22Rv1 (cell line): Measurements from ENCODE around the gene BMPER.
A peak's percentile ranks its signal among the peaks of the same experiment; 100 is the strongest.

Experiments used
- H3K27ac ChIP-seq: fragments of 450-650 bp; 2 replicates; pipeline ENCODE4 v1.5.1; 2017
- ZFX ChIP-seq: fragments of 450-650 bp; IDR thresholded peaks from 2 replicates; pipeline ENCODE4 v1.6.1; 2017; ENCODE audit warnings: antibody characterized with exemption, borderline replicate concordance
- TF ChIP-seq, protein P1 (sequence below): fragments of 450-650 bp; IDR thresholded peaks from 2 replicates; pipeline ENCODE4 v1.5.1; 2017; ENCODE audit warnings: mild to moderate bottlenecking

Gene BMPER

DNA sequence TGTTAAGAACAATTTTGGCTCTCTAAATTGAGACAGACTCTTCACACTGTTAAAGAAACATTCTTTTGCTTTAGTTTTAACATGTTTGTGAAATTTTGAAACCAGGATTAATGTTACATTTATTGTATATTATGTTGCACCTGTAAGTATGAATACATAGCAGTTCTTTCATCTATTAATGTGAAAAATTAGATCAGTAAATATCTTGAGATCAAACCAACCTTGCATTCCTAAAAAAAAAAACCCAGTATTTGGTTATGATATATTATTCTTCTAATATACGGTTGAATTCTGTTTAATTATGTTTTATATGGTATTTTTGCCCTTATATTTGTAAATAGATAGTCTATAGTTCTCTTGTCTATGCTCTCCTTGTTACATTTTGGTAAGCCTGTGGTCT, 219.4 kb downstream of the BMPER start:
- no peak overlapping the region for H3K27ac ChIP-seq
- no peak for TF ChIP-seq ZFX
- TF ChIP-seq, protein P1, sequence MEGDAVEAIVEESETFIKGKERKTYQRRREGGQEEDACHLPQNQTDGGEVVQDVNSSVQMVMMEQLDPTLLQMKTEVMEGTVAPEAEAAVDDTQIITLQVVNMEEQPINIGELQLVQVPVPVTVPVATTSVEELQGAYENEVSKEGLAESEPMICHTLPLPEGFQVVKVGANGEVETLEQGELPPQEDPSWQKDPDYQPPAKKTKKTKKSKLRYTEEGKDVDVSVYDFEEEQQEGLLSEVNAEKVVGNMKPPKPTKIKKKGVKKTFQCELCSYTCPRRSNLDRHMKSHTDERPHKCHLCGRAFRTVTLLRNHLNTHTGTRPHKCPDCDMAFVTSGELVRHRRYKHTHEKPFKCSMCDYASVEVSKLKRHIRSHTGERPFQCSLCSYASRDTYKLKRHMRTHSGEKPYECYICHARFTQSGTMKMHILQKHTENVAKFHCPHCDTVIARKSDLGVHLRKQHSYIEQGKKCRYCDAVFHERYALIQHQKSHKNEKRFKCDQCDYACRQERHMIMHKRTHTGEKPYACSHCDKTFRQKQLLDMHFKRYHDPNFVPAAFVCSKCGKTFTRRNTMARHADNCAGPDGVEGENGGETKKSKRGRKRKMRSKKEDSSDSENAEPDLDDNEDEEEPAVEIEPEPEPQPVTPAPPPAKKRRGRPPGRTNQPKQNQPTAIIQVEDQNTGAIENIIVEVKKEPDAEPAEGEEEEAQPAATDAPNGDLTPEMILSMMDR: no peak

DNA sequence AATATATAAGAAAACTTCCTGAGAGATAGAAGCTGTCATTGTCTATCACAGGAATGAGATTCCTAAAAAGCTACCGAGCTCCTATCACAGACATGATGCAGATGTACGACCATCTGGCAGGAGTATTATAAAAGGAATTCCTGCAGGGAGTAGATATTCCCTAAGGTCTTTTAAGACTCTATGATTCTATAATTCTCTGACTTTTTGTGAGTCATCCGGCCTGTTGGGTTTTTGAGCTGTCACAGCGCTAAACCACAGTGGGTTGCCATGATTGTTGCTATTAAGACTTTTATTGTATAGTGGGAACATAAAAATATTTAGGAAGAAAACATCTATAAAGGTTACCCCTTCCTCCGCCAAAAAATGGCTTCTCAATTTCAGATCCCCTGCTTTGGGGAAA, 223.4 kb downstream of the BMPER start:
- TF ChIP-seq, protein P1: no peak
- H3K27ac ChIP-seq: no peak overlapping the region

DNA sequence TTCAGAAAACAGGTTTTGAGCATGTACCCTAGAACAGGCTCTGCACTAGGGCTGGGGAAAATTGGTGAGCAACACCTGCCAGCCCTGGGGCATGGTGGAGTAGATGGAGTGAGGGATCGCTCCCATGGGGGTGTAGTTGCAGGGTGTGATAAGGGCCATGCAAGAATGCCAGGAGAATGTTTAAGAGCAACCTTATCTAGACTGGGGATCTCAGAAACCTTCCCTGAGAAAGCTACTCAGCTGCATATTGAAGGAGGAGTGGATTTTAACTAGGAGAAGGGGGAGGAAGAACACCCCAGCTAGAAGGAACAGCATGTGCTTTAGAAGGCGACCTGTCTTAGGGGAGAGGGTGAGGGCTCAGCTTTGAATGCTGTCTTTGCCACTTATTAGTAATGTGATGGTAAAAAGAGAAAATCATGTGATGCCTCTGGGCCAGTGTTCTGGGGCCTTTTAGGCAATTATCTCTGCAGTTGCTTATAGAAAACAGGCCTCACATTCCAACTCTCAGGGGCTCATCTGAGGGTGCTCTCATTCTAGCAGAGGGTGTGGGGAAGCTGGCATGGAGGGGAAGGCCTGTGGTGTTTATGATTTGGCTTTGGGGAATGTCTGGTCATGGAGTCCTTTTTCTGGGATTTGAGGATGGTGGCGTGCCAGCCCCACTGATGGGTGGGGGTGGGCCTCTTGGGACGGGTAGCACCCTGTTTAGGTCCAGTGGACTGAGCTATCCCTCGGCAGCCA, 225.4 kb downstream of the BMPER start:
- no peak overlapping the region for H3K27ac ChIP-seq
- TF ChIP-seq ZFX: no peak
- TF ChIP-seq, protein P1: no peak

DNA sequence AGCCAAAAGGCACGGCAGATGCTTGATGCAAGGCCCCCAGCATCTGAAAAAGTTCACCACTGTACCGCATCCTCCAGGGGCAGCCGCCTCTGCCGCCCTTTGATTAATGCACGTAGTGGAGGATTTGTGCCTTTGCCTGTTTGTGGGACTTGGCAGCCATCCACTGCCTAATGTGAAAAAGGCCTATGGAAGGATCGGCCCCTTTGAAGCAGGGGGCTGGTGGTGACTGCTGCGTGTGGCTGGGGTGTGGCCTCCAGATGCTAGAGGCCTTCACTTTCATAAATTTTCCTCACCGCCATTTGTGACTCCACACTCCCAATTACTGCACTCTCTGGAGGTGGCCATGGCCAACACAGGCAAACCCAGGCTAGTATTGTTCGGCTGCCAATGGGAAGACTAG, 226.0 kb downstream of the BMPER start:
- no peak for TF ChIP-seq ZFX
- TF ChIP-seq, protein P1: no peak
- H3K27ac ChIP-seq: no peak overlapping the region

DNA sequence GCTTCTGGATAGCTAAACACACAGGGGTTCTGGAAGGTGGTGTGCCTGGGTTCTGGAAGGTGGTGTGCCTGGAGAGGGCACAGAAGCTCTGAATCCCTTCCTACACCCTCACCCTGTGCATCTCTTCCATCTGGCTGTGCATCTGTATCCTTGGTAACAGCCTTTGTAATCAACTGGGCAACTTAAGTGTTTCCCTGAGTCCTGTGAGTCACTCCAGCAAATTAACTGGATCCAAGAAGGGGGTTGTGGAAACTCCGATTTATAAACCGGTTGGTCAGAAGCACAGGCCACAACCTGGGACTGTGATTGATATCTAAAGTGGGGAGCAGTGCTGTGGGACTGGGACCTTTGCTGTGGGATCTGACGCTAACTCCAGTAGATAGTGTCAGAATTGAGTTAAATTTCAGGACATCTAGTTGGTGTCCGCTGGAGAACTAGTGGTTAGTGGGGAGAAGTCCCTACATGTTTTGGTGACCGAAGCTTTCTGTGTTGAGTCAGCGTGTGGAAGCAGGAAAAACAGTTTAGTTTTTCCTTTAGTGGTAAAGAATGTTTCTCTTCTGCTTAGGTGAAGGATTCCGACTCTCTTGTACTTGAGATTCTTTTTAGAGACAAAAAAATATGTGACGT, 228.1 kb downstream of the BMPER start:
- H3K27ac ChIP-seq: no peak overlapping the region

GRCh38 chr7:34133983-34134782, 228.8 kb downstream of the BMPER start:
- no peak overlapping the region for H3K27ac ChIP-seq
- TF ChIP-seq, protein P1: peak; percentile 88
- TF ChIP-seq ZFX: no peak

More for the DNA sequence above, 228.1 kb downstream of the BMPER start:
- TF ChIP-seq, protein P1: no peak
- no peak for TF ChIP-seq ZFX
